HCT116 (cell line): ENCODE measurements around the gene ELP1. TPM values are rescaled to one million over a fixed set of nuclear protein-coding genes. Genes with fewer than 3 reads are reported as not detected.

ENCODE experiments used
- ATAC-seq: fragments of 200-7000 bp; cut with Tn5 transposase; 2 replicates; pipeline ENCODE4 v1.9.1; 2020; ENCODE audit warnings: mild to moderate bottlenecking, moderate library complexity
- BruUV-seq: library from RNA; stranded (reverse); fragments of 400-500 nt; replicated peaks from 2 replicates; lab custom pipeline; 2021; lab: Mats Ljungman, UMichigan
- CTCF ChIA-PET: fragments of 300-600 bp; sonication (Branson Sonifier 250); formaldehyde crosslinking; loops from one replicate; lab custom pipeline; 2021; ENCODE audit warnings: antibody characterized with exemption; lab: Charles Lee
- POLR2A ChIA-PET: fragments of 300-600, 350-600 bp; sonication (Branson Sonifier 250); formaldehyde crosslinking; loops from one replicate; lab custom pipeline; 2021; ENCODE audit warnings: antibody characterized with exemption; lab: Charles Lee
- RAD21 ChIA-PET, 2 experiments: fragments of 300-600 bp; sonication (Branson Sonifier 250); formaldehyde crosslinking; loops; one replicate each; lab custom pipeline; 2023; ENCODE audit warnings: low total read pairs in 2 of 2; ENCODE audit not compliant: uncharacterized antibody in 2 of 2, unreplicated experiment in 2 of 2, low non-redundant PET in 1 of 2; lab: Charles Lee
- DNase-seq: peaks from one replicate; pipeline ENCODE4 v3.0.0-alpha.2; 2010; ENCODE audit warnings: low read depth, low spot score
- H2AFZ ChIP-seq: fragments of 200-600 bp; shearing (Covaris generic), sonication (generic); 2 replicates; pipeline ENCODE4 v1.6.1; 2017; ENCODE audit warnings: low read depth, mixed run types, mixed read lengths, antibody characterized with exemption, low read length; ENCODE audit not compliant: poor library complexity, severe bottlenecking
- H3K27ac ChIP-seq: 2 replicates; pipeline ENCODE4 v1.5.1; 2012; ENCODE audit warnings: low read depth, low read length
- H3K27me3 ChIP-seq: fragments of 200-600 bp; sonication (generic); 2 replicates; pipeline ENCODE4 v1.6.1; 2016; ENCODE audit warnings: mixed run types, low read length, mixed read lengths; ENCODE audit not compliant: insufficient read depth
- H3K36me3 ChIP-seq, 2 experiments: fragments of 200-500 bp in 1 of 2; fragments of 200-600 bp in 1 of 2; sonication (Bioruptor generic) in 1 of 2; sonication (generic) in 1 of 2; 2 replicates each; pipeline versions ENCODE4 v1.5.1 to v1.6.1; 2014 to 2016; ENCODE audit warnings: low read length in 2 of 2, inconsistent platforms in 1 of 2, mixed read lengths in 1 of 2, mixed run types in 1 of 2; ENCODE audit not compliant: insufficient read depth in 2 of 2, control insufficient read depth in 1 of 2
- H3K4me1 ChIP-seq, 2 experiments: fragments of 200-600 bp in 1 of 2; sonication (generic) in 1 of 2; 2 replicates each; pipeline versions ENCODE4 v1.5.1 to v1.6.1; 2012 to 2017; ENCODE audit warnings: low read length in 2 of 2, inconsistent platforms in 1 of 2, mild to moderate bottlenecking in 1 of 2, mixed read lengths in 1 of 2, mixed run types in 1 of 2, moderate library complexity in 1 of 2; ENCODE audit not compliant: insufficient read depth in 2 of 2, control insufficient read depth in 1 of 2
- H3K4me2 ChIP-seq: fragments of 200-600 bp; sonication (generic); 2 replicates; pipeline ENCODE4 v1.6.1; 2017; ENCODE audit warnings: mixed run types, low read length, mixed read lengths
- H3K4me3 ChIP-seq, 2 experiments: fragments of 200-600 bp in 1 of 2; sonication (generic) in 1 of 2; replicated peaks in 1 of 2; 2 replicates each; pipeline ENCODE4 v1.5.1; 2011 to 2016; ENCODE audit warnings: low read length in 2 of 2, control low read depth in 1 of 2, low read depth in 1 of 2, mild to moderate bottlenecking in 1 of 2, mixed read lengths in 1 of 2, mixed run types in 1 of 2
- H3K79me2 ChIP-seq: fragments of 200-600 bp; sonication (generic); 2 replicates; pipeline ENCODE4 v1.6.1; 2017; ENCODE audit warnings: mild to moderate bottlenecking, mixed run types, low read length, moderate library complexity, mixed read lengths; ENCODE audit not compliant: insufficient read depth
- H3K9ac ChIP-seq: fragments of 200-600 bp; sonication (generic); 2 replicates; pipeline ENCODE4 v1.6.1; 2016; ENCODE audit warnings: low read length, mixed read lengths
- H3K9me2 ChIP-seq: fragments of 200-600 bp; sonication (generic), shearing (Covaris generic); 2 replicates; pipeline ENCODE4 v1.6.1; 2017; ENCODE audit warnings: mixed run types, mild to moderate bottlenecking, moderate library complexity; ENCODE audit not compliant: insufficient read depth
- H3K9me3 ChIP-seq, 2 experiments: fragments of 200-500 bp in 1 of 2; fragments of 200-600 bp in 1 of 2; sonication (Bioruptor generic) in 1 of 2; sonication (generic) in 1 of 2; 2 replicates each; pipeline ENCODE4 v1.6.1; 2014 to 2017; ENCODE audit warnings: low read length in 2 of 2, mixed read lengths in 2 of 2, inconsistent platforms in 1 of 2, low read depth in 1 of 2, mild to moderate bottlenecking in 1 of 2, mixed run types in 1 of 2, moderate library complexity in 1 of 2; ENCODE audit not compliant: control insufficient read depth in 1 of 2, insufficient read depth in 1 of 2
- H4K20me1 ChIP-seq: fragments of 200-600 bp; sonication (generic), shearing (Covaris generic); 2 replicates; pipeline ENCODE4 v1.6.1; 2017; ENCODE audit warnings: mixed run types, mild to moderate bottlenecking, moderate library complexity; ENCODE audit not compliant: insufficient read depth
- CBX3 ChIP-seq: IDR thresholded peaks from 2 replicates; pipeline ENCODE4 v1.6.1; 2012; ENCODE audit warnings: low read depth
- CEBPB ChIP-seq: IDR thresholded peaks from 2 replicates; pipeline ENCODE4 v1.6.1; 2012; ENCODE audit warnings: low read depth
- EGR1 ChIP-seq: IDR thresholded peaks from 2 replicates; pipeline ENCODE4 v1.6.1; 2012; ENCODE audit warnings: low read depth
- ELF1 ChIP-seq: IDR thresholded peaks from 2 replicates; pipeline ENCODE4 v1.6.1; 2012; ENCODE audit warnings: low read depth, borderline replicate concordance
- EZH2phosphoT487 ChIP-seq: fragments of 200-600 bp; IDR thresholded peaks from 2 replicates; pipeline ENCODE4 v1.6.1; 2018; ENCODE audit warnings: antibody characterized with exemption, borderline replicate concordance
- FOSL1 ChIP-seq: IDR thresholded peaks from 2 replicates; pipeline ENCODE4 v1.6.1; 2012; ENCODE audit warnings: low read depth
- POLR2A ChIP-seq: IDR thresholded peaks from 2 replicates; pipeline ENCODE4 v1.7.0; 2011; ENCODE audit warnings: borderline replicate concordance; ENCODE audit not compliant: insufficient read depth, insufficient read length; ENCODE audit errors: extremely low read depth
- POLR2AphosphoS5 ChIP-seq: IDR thresholded peaks from 2 replicates; pipeline ENCODE4 v1.6.1; 2011; ENCODE audit warnings: mild to moderate bottlenecking, low read depth, low read length, moderate library complexity
- RAD21 ChIP-seq: IDR thresholded peaks from 2 replicates; pipeline ENCODE4 v1.6.1; 2012; ENCODE audit warnings: low read depth, mild to moderate bottlenecking
- SIN3A ChIP-seq: IDR thresholded peaks from 2 replicates; pipeline ENCODE4 v1.6.1; 2012; ENCODE audit warnings: low read depth
- SP1 ChIP-seq: IDR thresholded peaks from 2 replicates; pipeline ENCODE4 v1.6.1; 2012; ENCODE audit warnings: low read depth
- SRF ChIP-seq: IDR thresholded peaks from 2 replicates; pipeline ENCODE4 v1.6.1; 2012; ENCODE audit warnings: low read depth
- YY1 ChIP-seq: IDR thresholded peaks from 2 replicates; pipeline ENCODE4 v1.6.1; 2011; ENCODE audit warnings: low read length, low read depth, moderate library complexity, mild to moderate bottlenecking; ENCODE audit not compliant: insufficient replicate concordance; ENCODE audit errors: extremely low read depth
- ZFX ChIP-seq: fragments of 450-650 bp; IDR thresholded peaks from 2 replicates; pipeline ENCODE4 v1.6.1; 2017
- intact Hi-C: fragments of 100-400 bp; cut with micrococcal nuclease; formaldehyde crosslinking; loops from 2 replicates; pipeline ENCODE4 v1.10.0; 2022
- total RNA-seq: library from RNA; stranded (reverse); gene quantifications from one replicate; pipeline ENCODE4 v1.2.1, GENCODE V29; 2021; ENCODE audit not compliant: unreplicated experiment
- TF ChIP-seq, protein P1 (sequence below): IDR thresholded peaks from 2 replicates; pipeline ENCODE4 v1.6.1; 2012; ENCODE audit warnings: low read depth
- TF ChIP-seq, protein P2 (sequence below): IDR thresholded peaks from 2 replicates; pipeline ENCODE4 v1.6.1; 2012

ELP1 gene
- total RNA-seq, 1 experiment from 2014 or later, result 28.8 TPM

DNA sequence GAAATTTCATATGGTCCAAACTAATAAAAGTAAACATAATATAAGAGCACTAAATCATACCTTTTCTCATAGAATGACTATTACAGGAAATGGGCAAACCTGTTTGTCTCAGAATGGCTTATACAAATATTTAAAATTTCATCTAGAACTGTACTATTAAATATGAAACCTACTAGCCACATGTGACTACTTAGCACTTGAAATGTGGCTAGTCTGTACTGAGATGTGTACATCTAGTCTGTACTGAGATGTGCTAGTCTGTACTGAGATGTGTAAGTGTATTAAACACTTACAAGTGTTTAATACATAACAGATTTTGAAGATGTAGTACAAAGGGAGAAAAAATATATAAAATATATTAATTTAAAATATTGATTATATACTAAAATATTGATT is 22.7 kb upstream of the ELP1 start:
- no peak overlapping the region for H3K27ac ChIP-seq
- H3K36me3 ChIP-seq, result peaks cover 0 to 8% of the 10 kb centered on the region in 2 experiments; a peak in 1 of 4 replicates
- no peaks in the 10 kb centered on the region for H3K27me3 ChIP-seq
- no peak overlapping the region for H2AFZ ChIP-seq
- TF ChIP-seq CEBPB (no peak), POLR2A (no peak), ELF1 (no peak), SIN3A (no peak), EZH2phosphoT487 (no peak), FOSL1 (no peak), ZFX (no peak)
- no peak overlapping the region for H3K9ac ChIP-seq
- H3K9me2 ChIP-seq, result no peaks in the 10 kb centered on the region
- ATAC-seq (no peak), DNase-seq (no peak)
- POLR2A ChIA-PET, result no interaction called here
- intact Hi-C loops, result no loop called here
- H3K4me3 ChIP-seq, result no peak overlapping the region
- no peaks in the 10 kb centered on the region for H3K4me1 ChIP-seq
- H3K79me2 ChIP-seq, result no peaks in the 10 kb centered on the region; the same call in 1 of the 2 replicates
- no TSS peak for BruUV-seq
- H3K4me2 ChIP-seq, result no peak overlapping the region
- no peaks in the 10 kb centered on the region for H4K20me1 ChIP-seq
- CTCF ChIA-PET, result no interaction called here
- RAD21 ChIA-PET, result no interaction called here
- H3K9me3 ChIP-seq, result no peaks in the 10 kb centered on the region

DNA sequence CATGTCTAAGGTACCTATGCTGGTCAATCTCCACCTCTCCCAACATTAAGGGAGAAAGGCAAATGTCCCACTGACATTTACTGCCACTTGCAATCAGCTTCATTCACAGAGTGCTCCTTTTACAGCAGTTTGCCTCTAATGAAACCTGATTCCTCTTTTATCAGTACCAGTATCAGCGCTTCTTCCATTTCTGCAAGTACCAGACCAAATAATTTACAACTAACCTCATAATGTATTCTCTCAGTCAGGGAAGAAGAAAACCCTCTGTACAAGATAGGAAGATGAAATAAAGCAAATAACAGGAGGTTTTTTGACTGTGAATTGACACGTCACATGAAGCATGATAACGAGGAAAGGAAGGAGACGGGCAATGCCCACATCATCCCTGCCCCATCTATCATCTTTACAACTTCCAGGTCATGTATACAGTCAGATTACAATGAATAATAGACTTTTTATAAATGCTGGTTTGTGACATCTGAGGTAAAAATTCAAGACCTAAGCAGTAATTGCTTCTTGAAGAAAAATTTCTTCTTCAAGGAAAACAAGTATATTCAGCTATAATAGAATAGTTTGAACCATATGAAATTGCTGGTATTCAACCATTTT is 22.2 kb upstream of the ELP1 start:
- TF ChIP-seq ELF1 (no peak), YY1 (no peak), POLR2A (no peak), CBX3 (no peak), EGR1 (no peak), CEBPB (no peak), POLR2AphosphoS5 (no peak), SP1 (no peak), EZH2phosphoT487 (no peak), SRF (no peak), RAD21 (no peak), SIN3A (no peak), FOSL1 (no peak)
- TF ChIP-seq, protein P1, sequence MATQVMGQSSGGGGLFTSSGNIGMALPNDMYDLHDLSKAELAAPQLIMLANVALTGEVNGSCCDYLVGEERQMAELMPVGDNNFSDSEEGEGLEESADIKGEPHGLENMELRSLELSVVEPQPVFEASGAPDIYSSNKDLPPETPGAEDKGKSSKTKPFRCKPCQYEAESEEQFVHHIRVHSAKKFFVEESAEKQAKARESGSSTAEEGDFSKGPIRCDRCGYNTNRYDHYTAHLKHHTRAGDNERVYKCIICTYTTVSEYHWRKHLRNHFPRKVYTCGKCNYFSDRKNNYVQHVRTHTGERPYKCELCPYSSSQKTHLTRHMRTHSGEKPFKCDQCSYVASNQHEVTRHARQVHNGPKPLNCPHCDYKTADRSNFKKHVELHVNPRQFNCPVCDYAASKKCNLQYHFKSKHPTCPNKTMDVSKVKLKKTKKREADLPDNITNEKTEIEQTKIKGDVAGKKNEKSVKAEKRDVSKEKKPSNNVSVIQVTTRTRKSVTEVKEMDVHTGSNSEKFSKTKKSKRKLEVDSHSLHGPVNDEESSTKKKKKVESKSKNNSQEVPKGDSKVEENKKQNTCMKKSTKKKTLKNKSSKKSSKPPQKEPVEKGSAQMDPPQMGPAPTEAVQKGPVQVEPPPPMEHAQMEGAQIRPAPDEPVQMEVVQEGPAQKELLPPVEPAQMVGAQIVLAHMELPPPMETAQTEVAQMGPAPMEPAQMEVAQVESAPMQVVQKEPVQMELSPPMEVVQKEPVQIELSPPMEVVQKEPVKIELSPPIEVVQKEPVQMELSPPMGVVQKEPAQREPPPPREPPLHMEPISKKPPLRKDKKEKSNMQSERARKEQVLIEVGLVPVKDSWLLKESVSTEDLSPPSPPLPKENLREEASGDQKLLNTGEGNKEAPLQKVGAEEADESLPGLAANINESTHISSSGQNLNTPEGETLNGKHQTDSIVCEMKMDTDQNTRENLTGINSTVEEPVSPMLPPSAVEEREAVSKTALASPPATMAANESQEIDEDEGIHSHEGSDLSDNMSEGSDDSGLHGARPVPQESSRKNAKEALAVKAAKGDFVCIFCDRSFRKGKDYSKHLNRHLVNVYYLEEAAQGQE, result no peak
- TF ChIP-seq, protein P2, sequence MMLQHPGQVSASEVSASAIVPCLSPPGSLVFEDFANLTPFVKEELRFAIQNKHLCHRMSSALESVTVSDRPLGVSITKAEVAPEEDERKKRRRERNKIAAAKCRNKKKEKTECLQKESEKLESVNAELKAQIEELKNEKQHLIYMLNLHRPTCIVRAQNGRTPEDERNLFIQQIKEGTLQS, result no peak
- no peak overlapping the region for H3K27ac ChIP-seq
- no peak overlapping the region for H2AFZ ChIP-seq
- RAD21 ChIA-PET, result no interaction called here
- H3K4me2 ChIP-seq, result no peak overlapping the region
- intact Hi-C loops, result no loop called here
- H3K9me3 ChIP-seq, result no peaks in the 10 kb centered on the region
- no peaks in the 10 kb centered on the region; the same call in 1 of the 2 replicates for H3K79me2 ChIP-seq
- no peak for DNase-seq
- CTCF ChIA-PET, result no interaction called here
- ATAC-seq, result no peak
- H3K27me3 ChIP-seq, result no peaks in the 10 kb centered on the region
- H3K4me3 ChIP-seq, result no peak overlapping the region
- H4K20me1 ChIP-seq, result no peaks in the 10 kb centered on the region
- H3K4me1 ChIP-seq, result no peaks in the 10 kb centered on the region
- BruUV-seq, result no TSS peak
- H3K9ac ChIP-seq, result no peak overlapping the region
- POLR2A ChIA-PET, result no interaction called here
- peaks cover 0 to 8% of the 10 kb centered on the region in 2 experiments; a peak in 1 of 4 replicates for H3K36me3 ChIP-seq
- no peaks in the 10 kb centered on the region for H3K9me2 ChIP-seq
